ENCODE data around the gene ISOC1. TPM values are rescaled to one million over a fixed set of nuclear protein-coding genes. Genes with fewer than 3 reads are reported as not detected.

Gene ISOC1
- total and polyA plus RNA-seq, 2 experiments from 2014 or later = 214 to 303 TPM

DNA sequence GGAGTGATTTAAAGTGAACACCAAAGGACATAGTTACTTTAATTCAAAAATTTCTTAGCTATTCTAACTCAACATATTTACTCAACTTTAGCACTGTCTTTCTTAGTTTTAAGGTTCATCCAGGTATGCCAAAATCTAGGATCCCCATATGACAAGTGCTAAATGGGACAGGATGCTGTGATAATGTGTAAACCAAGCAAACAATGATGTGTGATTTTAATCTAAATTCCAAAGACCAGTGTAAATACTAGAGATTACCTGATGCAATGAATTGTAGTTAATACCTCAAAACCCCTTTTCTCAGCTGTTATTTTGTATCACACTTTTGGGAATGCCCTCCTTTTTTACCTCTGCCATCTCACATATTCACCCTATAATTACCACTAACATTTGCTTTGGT is 26.8 kb upstream of the ISOC1 start:
- H3K27me3 ChIP-seq = no peaks in the 10 kb centered on the region
- no peak overlapping the region for H3K27ac ChIP-seq
- no peaks in the 10 kb centered on the region for H3K4me1 ChIP-seq (ENCODE audit: low read depth)
- H3K9me3 ChIP-seq (ENCODE audit: low read depth) = no peaks in the 10 kb centered on the region
- no peaks in the 10 kb centered on the region for H3K36me3 ChIP-seq
- H3K4me3 ChIP-seq = no peak overlapping the region
- DNase-seq (ENCODE audit: low read depth in 1 of 2, low spot score in 1 of 2) = no peak
- TF ChIP-seq, protein P1, sequence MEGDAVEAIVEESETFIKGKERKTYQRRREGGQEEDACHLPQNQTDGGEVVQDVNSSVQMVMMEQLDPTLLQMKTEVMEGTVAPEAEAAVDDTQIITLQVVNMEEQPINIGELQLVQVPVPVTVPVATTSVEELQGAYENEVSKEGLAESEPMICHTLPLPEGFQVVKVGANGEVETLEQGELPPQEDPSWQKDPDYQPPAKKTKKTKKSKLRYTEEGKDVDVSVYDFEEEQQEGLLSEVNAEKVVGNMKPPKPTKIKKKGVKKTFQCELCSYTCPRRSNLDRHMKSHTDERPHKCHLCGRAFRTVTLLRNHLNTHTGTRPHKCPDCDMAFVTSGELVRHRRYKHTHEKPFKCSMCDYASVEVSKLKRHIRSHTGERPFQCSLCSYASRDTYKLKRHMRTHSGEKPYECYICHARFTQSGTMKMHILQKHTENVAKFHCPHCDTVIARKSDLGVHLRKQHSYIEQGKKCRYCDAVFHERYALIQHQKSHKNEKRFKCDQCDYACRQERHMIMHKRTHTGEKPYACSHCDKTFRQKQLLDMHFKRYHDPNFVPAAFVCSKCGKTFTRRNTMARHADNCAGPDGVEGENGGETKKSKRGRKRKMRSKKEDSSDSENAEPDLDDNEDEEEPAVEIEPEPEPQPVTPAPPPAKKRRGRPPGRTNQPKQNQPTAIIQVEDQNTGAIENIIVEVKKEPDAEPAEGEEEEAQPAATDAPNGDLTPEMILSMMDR (IDR thresholded peaks at IDR 0.05; ENCODE audit: low read depth, low read length) = no peak

DNA sequence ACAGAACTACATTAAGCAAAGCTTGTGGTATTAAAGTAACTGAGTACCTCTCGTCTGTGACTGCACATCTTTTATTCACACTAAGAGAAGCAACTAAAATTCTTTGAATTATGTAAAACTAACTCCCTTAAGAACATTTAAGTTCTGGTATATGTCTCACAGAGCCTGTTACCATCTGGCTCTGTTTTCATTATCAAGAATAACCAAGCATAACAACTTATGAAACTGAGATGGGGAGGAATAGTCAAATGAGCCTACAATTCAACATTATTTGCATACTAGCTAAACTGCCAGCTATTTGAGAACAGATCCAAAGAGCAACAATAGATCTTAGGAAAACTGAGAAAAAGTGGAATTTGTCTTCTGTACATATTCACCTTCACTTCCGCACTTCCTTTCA is 25.3 kb upstream of the ISOC1 start:
- Histone ChIP-seq H3K27me3 (no peaks in the 10 kb centered on the region), H3K9me3 (ENCODE audit: low read depth) (no peaks in the 10 kb centered on the region), H3K36me3 (no peaks in the 10 kb centered on the region), H3K27ac (no peak overlapping the region), H3K4me1 (ENCODE audit: low read depth) (no peaks in the 10 kb centered on the region), H3K4me3 (no peak overlapping the region)
- TF ChIP-seq, protein P1 (IDR thresholded peaks at IDR 0.05; ENCODE audit: low read depth, low read length) = no peak
- no peak for DNase-seq (ENCODE audit: low read depth in 1 of 2, low spot score in 1 of 2)

DNA sequence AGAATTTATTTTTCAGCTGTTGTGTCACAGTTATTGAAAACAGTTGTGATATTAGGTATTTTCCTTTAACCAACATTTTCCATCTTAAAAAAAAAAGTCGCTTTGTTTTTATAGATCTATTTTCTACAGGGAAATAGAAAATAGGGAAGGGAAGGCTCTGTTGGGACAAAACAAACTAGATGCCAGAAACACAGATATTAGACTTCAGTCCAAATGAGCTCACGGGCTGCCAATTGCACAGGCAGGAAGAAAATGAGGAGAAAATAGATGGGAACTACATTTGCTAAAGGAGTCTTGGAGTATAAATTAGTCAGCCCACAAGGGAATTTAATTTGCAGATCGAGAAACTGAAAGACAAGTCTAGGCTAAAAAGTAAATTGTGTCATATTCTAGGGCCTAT is 21.4 kb upstream of the ISOC1 start:
- TF ChIP-seq, protein P1 (IDR thresholded peaks at IDR 0.05; ENCODE audit: low read depth, low read length) = no peak
- Histone ChIP-seq H3K36me3 (no peaks in the 10 kb centered on the region), H3K9me3 (ENCODE audit: low read depth) (no peaks in the 10 kb centered on the region), H3K4me1 (ENCODE audit: low read depth) (no peaks in the 10 kb centered on the region), H3K27me3 (no peaks in the 10 kb centered on the region), H3K27ac (no peak overlapping the region), H3K4me3 (no peak overlapping the region)
- no peak for DNase-seq (ENCODE audit: low read depth in 1 of 2, low spot score in 1 of 2)

DNA sequence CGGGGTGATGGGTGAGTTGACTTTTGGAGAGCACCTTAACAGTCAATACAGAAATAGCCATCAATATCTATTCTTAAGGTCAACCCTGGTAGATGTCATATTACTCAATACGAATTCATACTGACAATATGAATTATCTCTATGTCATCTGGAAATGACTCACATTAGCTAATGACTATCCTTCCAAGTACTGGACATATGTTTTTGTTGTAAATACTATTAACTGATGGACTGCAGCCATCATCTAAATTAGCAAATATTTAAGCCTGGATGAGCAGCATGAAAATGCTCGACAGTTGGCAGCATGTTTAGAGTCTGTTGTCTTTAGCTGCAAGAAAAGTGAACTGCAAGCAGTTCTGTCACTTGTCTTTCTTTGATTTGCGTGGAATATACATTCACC is 19.6 kb upstream of the ISOC1 start:
- TF ChIP-seq, protein P1 (IDR thresholded peaks at IDR 0.05; ENCODE audit: low read depth, low read length) = no peak
- Histone ChIP-seq H3K4me1 (ENCODE audit: low read depth) (no peaks in the 10 kb centered on the region), H3K36me3 (no peaks in the 10 kb centered on the region), H3K4me3 (no peak overlapping the region), H3K27me3 (no peaks in the 10 kb centered on the region), H3K27ac (no peak overlapping the region), H3K9me3 (ENCODE audit: low read depth) (no peaks in the 10 kb centered on the region)
- no peak for DNase-seq (ENCODE audit: low read depth in 1 of 2, low spot score in 1 of 2)

DNA sequence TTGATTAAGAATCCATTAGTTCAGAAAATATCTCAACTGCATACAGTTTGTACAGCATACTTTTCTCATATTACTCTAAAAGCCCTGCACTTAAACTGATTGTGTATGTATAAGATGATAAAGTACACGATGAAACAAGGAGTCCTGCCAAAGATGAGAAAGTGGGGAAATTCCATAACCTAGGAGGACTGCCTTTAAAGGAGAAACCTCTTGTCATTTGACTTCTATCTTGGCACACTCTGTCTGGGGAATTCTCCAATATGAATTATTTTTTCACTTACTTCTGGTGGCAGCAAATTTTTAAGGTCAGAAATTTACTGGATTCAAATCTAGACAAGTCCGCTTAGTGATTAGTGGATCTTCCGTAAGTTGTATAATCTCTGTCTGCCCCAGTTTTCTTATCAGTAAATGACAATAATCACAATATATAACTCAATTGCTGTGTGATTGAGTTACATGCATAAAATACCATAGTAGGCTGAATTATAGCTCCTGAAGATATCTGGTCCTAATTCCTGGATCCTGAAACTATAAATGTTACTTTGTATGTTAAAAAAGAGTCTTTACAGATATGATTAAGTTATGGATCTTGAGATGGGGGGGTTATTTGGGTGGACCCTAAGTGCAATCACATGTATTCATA is 17.0 kb upstream of the ISOC1 start:
- no peak for DNase-seq (ENCODE audit: low read depth in 1 of 2, low spot score in 1 of 2)

More for the DNA sequence above, 17.0 kb upstream of the ISOC1 start:
- TF ChIP-seq, protein P1 (IDR thresholded peaks at IDR 0.05; ENCODE audit: low read depth, low read length) = no peak
- no peaks in the 10 kb centered on the region for H3K36me3 ChIP-seq
- peaks cover 7% of the 10 kb centered on the region for H3K4me1 ChIP-seq (ENCODE audit: low read depth)
- H3K9me3 ChIP-seq (ENCODE audit: low read depth) = no peaks in the 10 kb centered on the region
- no peaks in the 10 kb centered on the region for H3K27me3 ChIP-seq
- no peak overlapping the region for H3K27ac ChIP-seq
- no peak overlapping the region for H3K4me3 ChIP-seq
